ENCODE measurements around the gene WDR83. TPM values are rescaled to one million over a fixed set of nuclear protein-coding genes. Genes with fewer than 3 reads are reported as not detected.
"Not testable (repeated sequence)": the region's sequence is repeated elsewhere in the genome, so short reads cannot be mapped to it uniquely, and the experiment has no call there.

WDR83 gene
- total RNA-seq, 1 donor from 2014 or later = 9.6 TPM

DNA sequence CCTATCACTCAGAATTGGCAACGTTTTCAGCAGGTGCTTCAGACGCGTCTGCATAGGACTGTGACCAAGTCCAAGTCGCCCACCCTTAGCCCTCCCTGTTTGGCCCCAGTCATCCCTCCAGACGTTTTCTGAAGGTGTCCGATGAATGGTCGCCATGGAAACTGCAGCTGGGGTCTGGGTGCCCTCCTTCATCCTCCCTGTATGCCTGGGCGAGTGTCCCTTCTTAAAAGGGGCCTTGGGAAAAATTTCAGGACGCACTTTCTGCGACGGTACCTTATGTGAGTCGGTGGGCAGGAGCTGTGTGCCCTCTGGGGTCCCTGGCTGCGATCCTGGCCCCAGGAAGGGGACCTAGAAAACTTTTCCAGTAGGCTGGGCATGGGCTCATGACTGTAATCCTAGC is 25.2 kb upstream of the WDR83 start:
- H3K36me3 Mint-ChIP-seq (ENCODE audit: low read depth) = peaks cover 2% of the 10 kb centered on the region
- DNase-seq (ENCODE audit: low spot score) = peak; percentile 49
- no peak overlapping the region for H3K27ac Mint-ChIP-seq (ENCODE audit: unreplicated experiment)
- TF ChIP-seq, protein P1, sequence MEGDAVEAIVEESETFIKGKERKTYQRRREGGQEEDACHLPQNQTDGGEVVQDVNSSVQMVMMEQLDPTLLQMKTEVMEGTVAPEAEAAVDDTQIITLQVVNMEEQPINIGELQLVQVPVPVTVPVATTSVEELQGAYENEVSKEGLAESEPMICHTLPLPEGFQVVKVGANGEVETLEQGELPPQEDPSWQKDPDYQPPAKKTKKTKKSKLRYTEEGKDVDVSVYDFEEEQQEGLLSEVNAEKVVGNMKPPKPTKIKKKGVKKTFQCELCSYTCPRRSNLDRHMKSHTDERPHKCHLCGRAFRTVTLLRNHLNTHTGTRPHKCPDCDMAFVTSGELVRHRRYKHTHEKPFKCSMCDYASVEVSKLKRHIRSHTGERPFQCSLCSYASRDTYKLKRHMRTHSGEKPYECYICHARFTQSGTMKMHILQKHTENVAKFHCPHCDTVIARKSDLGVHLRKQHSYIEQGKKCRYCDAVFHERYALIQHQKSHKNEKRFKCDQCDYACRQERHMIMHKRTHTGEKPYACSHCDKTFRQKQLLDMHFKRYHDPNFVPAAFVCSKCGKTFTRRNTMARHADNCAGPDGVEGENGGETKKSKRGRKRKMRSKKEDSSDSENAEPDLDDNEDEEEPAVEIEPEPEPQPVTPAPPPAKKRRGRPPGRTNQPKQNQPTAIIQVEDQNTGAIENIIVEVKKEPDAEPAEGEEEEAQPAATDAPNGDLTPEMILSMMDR (IDR thresholded peaks at IDR 0.05) = no peak
- H3K9me3 Mint-ChIP-seq (ENCODE audit: low read depth) = no peaks in the 10 kb centered on the region
- no peaks in the 10 kb centered on the region for H3K27me3 Mint-ChIP-seq (ENCODE audit: low read depth)
- no peak overlapping the region for H3K4me3 Mint-ChIP-seq (ENCODE audit: unreplicated experiment)
- H3K4me1 Mint-ChIP-seq (ENCODE audit: low read depth) = peaks cover 7% of the 10 kb centered on the region

DNA sequence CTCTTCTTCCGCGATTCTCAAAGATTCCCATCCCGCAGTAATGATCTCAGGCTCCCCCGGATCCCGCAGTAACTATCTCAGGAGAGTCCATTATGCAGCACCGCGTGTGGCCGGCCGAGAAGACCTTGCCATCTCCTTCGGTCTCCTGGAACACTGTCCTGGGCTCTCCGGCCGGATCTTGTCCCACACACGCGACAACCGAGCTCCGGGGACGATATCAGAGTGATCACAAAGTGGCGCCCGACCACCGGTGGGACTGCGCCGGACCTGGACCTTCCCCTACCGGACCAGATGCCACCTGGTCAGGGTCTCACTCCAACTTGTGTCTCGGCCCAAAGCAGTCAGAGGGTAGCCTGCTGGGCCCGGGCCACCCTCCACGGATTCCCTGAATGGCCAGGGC is 24.1 kb upstream of the WDR83 start:
- Mint-ChIP-seq H3K36me3 (ENCODE audit: low read depth) (peaks cover 2% of the 10 kb centered on the region), H3K27ac (ENCODE audit: unreplicated experiment) (no peak overlapping the region), H3K4me3 (ENCODE audit: unreplicated experiment) (no peak overlapping the region), H3K4me1 (ENCODE audit: low read depth) (peaks cover 7% of the 10 kb centered on the region), H3K27me3 (ENCODE audit: low read depth) (no peaks in the 10 kb centered on the region), H3K9me3 (ENCODE audit: low read depth) (no peaks in the 10 kb centered on the region)
- DNase-seq (ENCODE audit: low spot score) = peak; percentile 84
- TF ChIP-seq, protein P1 (IDR thresholded peaks at IDR 0.05) = no peak

DNA sequence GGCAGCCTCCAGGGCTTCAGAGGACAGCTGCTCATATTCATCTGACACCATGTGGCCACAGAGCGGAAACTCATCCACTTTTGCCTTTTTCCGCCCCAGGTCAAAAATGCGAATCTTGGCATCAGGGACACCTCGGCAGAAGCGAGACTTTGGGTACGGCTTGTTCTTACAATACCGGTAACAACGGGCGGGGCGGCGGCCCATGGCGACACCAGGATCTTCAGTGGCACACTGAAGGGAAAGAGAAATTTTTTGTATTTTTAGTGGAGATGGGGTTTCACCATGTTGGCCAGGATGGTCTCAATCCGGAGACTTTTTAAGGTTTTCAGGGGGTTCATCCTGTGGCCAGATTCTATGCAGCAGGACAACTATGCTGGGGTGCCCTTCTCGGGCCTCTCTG is 22.9 kb upstream of the WDR83 start:
- not testable (repeated sequence) for H3K36me3 Mint-ChIP-seq (ENCODE audit: low read depth); H3K9me3 Mint-ChIP-seq (ENCODE audit: low read depth); H3K27ac Mint-ChIP-seq (ENCODE audit: unreplicated experiment)

DNA sequence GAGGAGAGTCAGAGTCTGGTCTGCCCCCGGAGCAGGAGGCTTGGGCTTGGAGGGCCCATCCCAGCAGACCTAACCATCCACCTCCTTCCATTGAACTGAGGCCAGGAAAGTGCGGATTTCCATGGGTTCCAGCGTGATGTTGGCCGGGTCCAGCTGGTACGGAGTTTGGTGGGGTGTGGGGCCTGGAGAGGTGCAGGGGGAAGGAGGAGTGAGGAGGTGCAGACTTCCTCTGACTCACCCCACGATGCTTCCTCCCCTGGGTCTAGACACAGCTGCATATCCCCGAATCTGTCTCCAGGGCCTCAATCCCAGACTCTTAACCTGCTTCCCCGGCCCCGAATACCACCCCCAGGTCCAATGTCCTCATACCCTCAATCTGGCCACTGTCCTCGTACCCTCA is 20.1 kb upstream of the WDR83 start:
- Mint-ChIP-seq H3K36me3 (ENCODE audit: low read depth) (peaks cover 6% of the 10 kb centered on the region), H3K27ac (ENCODE audit: unreplicated experiment) (no peak overlapping the region), H3K9me3 (ENCODE audit: low read depth) (no peaks in the 10 kb centered on the region), H3K4me3 (ENCODE audit: unreplicated experiment) (no peak overlapping the region), H3K4me1 (ENCODE audit: low read depth) (peaks cover 4% of the 10 kb centered on the region), H3K27me3 (ENCODE audit: low read depth) (no peaks in the 10 kb centered on the region)
- DNase-seq (ENCODE audit: low spot score) = peak; percentile 51
- TF ChIP-seq, protein P1 (IDR thresholded peaks at IDR 0.05) = no peak

More for the DNA sequence above, 22.9 kb upstream of the WDR83 start:
- H3K4me3 Mint-ChIP-seq (ENCODE audit: unreplicated experiment); H3K27me3 Mint-ChIP-seq (ENCODE audit: low read depth): not testable (repeated sequence)
- peaks cover 11% of the 10 kb centered on the region for H3K4me1 Mint-ChIP-seq (ENCODE audit: low read depth)
- DNase-seq (ENCODE audit: low spot score) = peak; percentile 41

DNA sequence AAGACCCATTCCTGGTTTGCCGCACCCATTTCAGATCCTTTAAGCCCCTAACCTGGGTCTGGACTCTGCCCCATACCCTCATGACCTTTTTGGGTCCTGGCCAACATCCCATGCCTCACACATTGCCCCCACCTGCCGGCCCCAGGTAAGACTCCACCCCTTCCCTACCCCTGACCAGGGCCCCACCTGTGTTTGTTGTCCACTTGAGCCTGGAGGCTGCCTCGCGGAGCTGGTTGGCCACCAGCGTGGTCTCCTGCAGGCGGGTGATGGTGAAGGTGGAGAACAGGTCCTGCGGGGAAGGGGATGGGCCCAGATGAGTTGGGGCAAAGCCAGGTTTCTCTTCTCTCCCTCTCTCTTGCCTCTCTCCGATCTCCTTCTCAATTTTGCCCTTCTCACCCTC is 19.6 kb upstream of the WDR83 start:
- H3K9me3 Mint-ChIP-seq (ENCODE audit: low read depth) = no peaks in the 10 kb centered on the region
- no peak overlapping the region for H3K4me3 Mint-ChIP-seq (ENCODE audit: unreplicated experiment)
- TF ChIP-seq, protein P1 (IDR thresholded peaks at IDR 0.05) = no peak
- no peaks in the 10 kb centered on the region for H3K27me3 Mint-ChIP-seq (ENCODE audit: low read depth)
- peaks cover 6% of the 10 kb centered on the region for H3K36me3 Mint-ChIP-seq (ENCODE audit: low read depth)
- no peak overlapping the region for H3K27ac Mint-ChIP-seq (ENCODE audit: unreplicated experiment)
- peaks cover 4% of the 10 kb centered on the region for H3K4me1 Mint-ChIP-seq (ENCODE audit: low read depth)
- no peak for DNase-seq (ENCODE audit: low spot score)

DNA sequence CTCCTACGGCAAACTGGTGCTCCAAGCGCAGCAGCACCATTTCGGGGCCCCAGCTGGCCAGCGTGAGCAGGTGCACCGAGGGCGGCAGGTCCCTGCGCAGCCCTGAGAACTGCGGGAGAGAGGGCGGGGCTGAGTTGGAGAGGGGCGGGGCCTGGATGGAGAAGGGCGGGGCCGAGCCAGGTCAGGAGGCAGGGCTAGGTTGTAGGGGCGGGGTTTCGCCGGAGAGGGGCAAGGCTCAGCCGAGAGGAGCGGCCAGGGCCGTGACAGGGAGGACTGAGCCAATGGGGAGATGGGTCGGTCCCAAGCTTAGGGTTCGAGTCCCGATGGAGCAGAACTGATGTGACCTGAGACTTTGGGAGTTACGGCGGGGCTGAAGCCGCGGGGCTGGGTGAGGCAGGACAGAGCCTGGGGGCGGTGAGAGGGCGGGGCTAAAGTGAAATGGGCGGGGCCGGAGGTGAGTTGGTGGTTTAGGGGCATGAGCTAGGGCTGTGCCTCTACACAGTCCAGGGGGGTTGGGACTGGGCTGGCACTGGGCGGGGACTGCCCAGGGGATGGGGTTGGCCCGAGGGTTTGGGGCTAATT is 19.0 kb upstream of the WDR83 start:
- Mint-ChIP-seq H3K9me3 (ENCODE audit: low read depth) (no peaks in the 10 kb centered on the region), H3K27me3 (ENCODE audit: low read depth) (no peaks in the 10 kb centered on the region), H3K4me3 (ENCODE audit: unreplicated experiment) (no peak overlapping the region), H3K4me1 (ENCODE audit: low read depth) (peaks cover 4% of the 10 kb centered on the region), H3K27ac (ENCODE audit: unreplicated experiment) (no peak overlapping the region), H3K36me3 (ENCODE audit: low read depth) (peaks cover 8% of the 10 kb centered on the region)
- no peak for DNase-seq (ENCODE audit: low spot score)
- TF ChIP-seq, protein P1 (IDR thresholded peaks at IDR 0.05) = no peak
